SH-SY5Y (cell line): ENCODE data around the gene OBP2A.

Source experiments
- GATA2 ChIP-seq: IDR thresholded peaks from 2 replicates; pipeline ENCODE4 v1.6.1; 2011; ENCODE audit warnings: mild to moderate bottlenecking, low read depth, low read length
- GATA3 ChIP-seq: IDR thresholded peaks from 2 replicates; pipeline ENCODE4 v1.6.1; 2011; ENCODE audit warnings: low read depth, mild to moderate bottlenecking, low read length, moderate library complexity

- no peak for TF ChIP-seq GATA2
- no peak for TF ChIP-seq GATA3
Observed at GRCh38 chr9:135531096-135531495, 14.8 kb upstream of the OBP2A start.
